K562 (cell line): ENCODE measurements around the gene STPG2. TPM values are rescaled to one million over a fixed set of nuclear protein-coding genes. Genes with fewer than 3 reads are reported as not detected.
"Not testable (repeated sequence)": the region's sequence is repeated elsewhere in the genome, so short reads cannot be mapped to it uniquely, and the experiment has no call there.

ENCODE experiments used
- ATAC-seq: fragments of 200-7000 bp; cut with Tn5 transposase; 3 replicates; pipeline ENCODE4 v1.9.1; 2020; ENCODE audit warnings: moderate library complexity
- BruUV-seq: library from RNA; stranded (reverse); fragments of 400-500 nt; replicated peaks from 2 replicates; lab custom pipeline; 2021; lab: Mats Ljungman, UMichigan
- CTCF ChIA-PET: fragments of 300-600 bp; formaldehyde crosslinking; extraction: SDS; loops from one replicate; lab custom pipeline; 2021; ENCODE audit warnings: low intra/inter-chr PET ratio; lab: Yijun Ruan, JAX
- POLR2A ChIA-PET: fragments of 300-600, 350-650 bp; sonication (Branson Sonifier 250); formaldehyde crosslinking; extraction: SDS; loops from one replicate; lab custom pipeline; 2021; ENCODE audit warnings: antibody characterized with exemption, inconsistent platforms; lab: Yijun Ruan, JAX
- DNase-seq, 4 experiments: peaks; one replicate each; pipeline versions ENCODE4 v3.0.0 to v3.0.0-alpha.2; 2011 to 2018; ENCODE audit warnings: low spot score in 3 of 4, mixed read lengths in 3 of 4; ENCODE audit errors: extremely low read depth in 1 of 4
- FAIRE-seq: peaks from 2 replicates; lab custom pipeline; 2011; peaks lifted over from hg19 to GRCh38; lab: Jason Lieb, UNC
- H2AFZ ChIP-seq: 2 replicates; pipeline ENCODE4 v1.6.0; 2011; ENCODE audit warnings: low read depth, low read length, control low read depth, inconsistent platforms
- H3K27ac ChIP-seq: fragments of 200-600 bp; 3 replicates; pipeline ENCODE4 v1.8.0; 2011; ENCODE audit warnings: low read depth, mild to moderate bottlenecking, control low read depth, inconsistent platforms, low read length, moderate library complexity, mixed read lengths; ENCODE audit errors: extremely low read depth
- H3K27me3 ChIP-seq, 2 experiments: fragments of 300-600 bp in 1 of 2; 2 replicates in 1 of 2; 3 replicates in 1 of 2; pipeline versions ENCODE4 v1.6.0 to v1.8.0; 2011; ENCODE audit warnings: inconsistent platforms in 2 of 2, low read length in 2 of 2, mild to moderate bottlenecking in 1 of 2, mixed read lengths in 1 of 2, moderate library complexity in 1 of 2; ENCODE audit not compliant: control insufficient read depth in 2 of 2, insufficient read depth in 2 of 2
- H3K36me3 ChIP-seq: fragments of 300-600 bp; 3 replicates; pipeline ENCODE4 v1.8.0; 2011; ENCODE audit warnings: mild to moderate bottlenecking, low read length, inconsistent platforms; ENCODE audit not compliant: control insufficient read depth, insufficient read depth
- H3K4me1 ChIP-seq, 2 experiments: fragments of 200-600 bp in 1 of 2; replicated peaks in 1 of 2; 2 replicates in 1 of 2; 3 replicates in 1 of 2; pipeline versions ENCODE4 v1.5.1 to v1.8.0; 2011; ENCODE audit warnings: inconsistent platforms in 2 of 2, low read length in 2 of 2, mild to moderate bottlenecking in 1 of 2, mixed read lengths in 1 of 2, moderate library complexity in 1 of 2; ENCODE audit not compliant: control insufficient read depth in 2 of 2, insufficient read depth in 2 of 2
- H3K4me2 ChIP-seq: 2 replicates; pipeline ENCODE4 v1.6.1; 2011; ENCODE audit warnings: low read length, control low read depth, inconsistent platforms, mixed read lengths; ENCODE audit not compliant: insufficient read depth
- H3K4me3 ChIP-seq: fragments of 200-600 bp; sonication (generic), shearing (Covaris generic); 2 replicates; pipeline ENCODE4 v1.5.1; 2016; ENCODE audit warnings: control low read depth, inconsistent platforms
- H3K79me2 ChIP-seq: fragments of 200-600 bp; 3 replicates; pipeline ENCODE4 v1.8.0; 2011; ENCODE audit warnings: low read length, inconsistent platforms; ENCODE audit not compliant: control insufficient read depth, insufficient read depth
- H3K9ac ChIP-seq, 2 experiments: 2 replicates each; pipeline versions ENCODE4 v1.6.0 to v1.6.1; 2011; ENCODE audit warnings: low read depth in 2 of 2, low read length in 2 of 2, control low read depth in 1 of 2, inconsistent platforms in 1 of 2, mild to moderate bottlenecking in 1 of 2, mixed read lengths in 1 of 2; ENCODE audit not compliant: insufficient read depth in 1 of 2
- H3K9me1 ChIP-seq: one replicate; pipeline ENCODE4 v1.6.0; 2011; ENCODE audit warnings: inconsistent platforms, mild to moderate bottlenecking, low read length, moderate library complexity; ENCODE audit not compliant: control insufficient read depth, insufficient read depth
- H3K9me3 ChIP-seq: replicated peaks from 2 replicates; pipeline ENCODE4 v1.5.1; 2011; ENCODE audit warnings: low read depth, low read length, inconsistent platforms; ENCODE audit not compliant: control insufficient read depth, insufficient read depth
- H4K20me1 ChIP-seq: replicated peaks from 2 replicates; pipeline ENCODE4 v1.6.1; 2011; ENCODE audit warnings: low read length, inconsistent platforms, mixed read lengths; ENCODE audit not compliant: control insufficient read depth, insufficient read depth
- C11orf30 ChIP-seq: fragments of 450-650 bp; IDR thresholded peaks from 2 replicates; pipeline ENCODE4 v1.6.1; 2016; ENCODE audit warnings: low read depth, mild to moderate bottlenecking
- HDAC6 ChIP-seq: IDR thresholded peaks from 2 replicates; pipeline ENCODE4 v1.6.1; 2012; ENCODE audit warnings: low read depth, mild to moderate bottlenecking, control low read depth, inconsistent platforms, low read length, moderate library complexity
- LCOR ChIP-seq: sonication (generic); formaldehyde crosslinking; IDR thresholded peaks from 2 replicates; pipeline ENCODE4 v1.8.0; 2022; ENCODE audit warnings: mild to moderate bottlenecking, missing genetic modification reagents
- MTA2 ChIP-seq: fragments of 450-650 bp; IDR thresholded peaks from 2 replicates; pipeline ENCODE4 v1.6.1; 2016; ENCODE audit warnings: low read depth
- NFIC ChIP-seq: fragments of 450-650 bp; IDR thresholded peaks from 2 replicates; pipeline ENCODE4 v1.6.1; 2017; ENCODE audit warnings: mild to moderate bottlenecking, inconsistent platforms
- NR2C2 ChIP-seq, 2 experiments: fragments of 200-800 bp in 1 of 2; sonication (Bioruptor generic) in 1 of 2; sonication (generic) in 1 of 2; formaldehyde crosslinking in 1 of 2; IDR thresholded peaks; 2 replicates each; pipeline versions ENCODE4 v1.6.1 to v1.8.0; 2016 to 2022; ENCODE audit warnings: mild to moderate bottlenecking in 1 of 2, missing compliant biosample characterization in 1 of 2, missing genetic modification characterization in 1 of 2, missing genetic modification reagents in 1 of 2
- NRF1 ChIP-seq, 2 experiments: fragments of 450-650 bp; IDR thresholded peaks in 1 of 2; conservative IDR thresholded peaks in 1 of 2; 2 replicates each; pipeline ENCODE4 v1.6.1; 2014; ENCODE audit warnings: mild to moderate bottlenecking in 2 of 2
- POLR3A ChIP-seq: IDR thresholded peaks from 2 replicates; pipeline ENCODE4 v1.6.1; 2011; ENCODE audit warnings: borderline replicate concordance, mild to moderate bottlenecking, moderate library complexity; ENCODE audit not compliant: insufficient read length, insufficient read depth; ENCODE audit errors: extremely low read depth
- RBM39 ChIP-seq: fragments of 200-400 bp; formaldehyde crosslinking; optimal IDR thresholded peaks from 2 replicates; pipeline ENCODE3; 2018; ENCODE audit warnings: low read depth, low read length
- SAFB2 ChIP-seq: fragments of 200-400 bp; formaldehyde crosslinking; IDR thresholded peaks from 2 replicates; pipeline ENCODE4 v1.6.1; 2018; ENCODE audit warnings: borderline replicate concordance, low read length, low read depth, moderate library complexity; ENCODE audit not compliant: severe bottlenecking
- TEAD2 ChIP-seq: fragments of 450-650 bp; IDR thresholded peaks from 2 replicates; pipeline ENCODE4 v1.6.1; 2016; ENCODE audit warnings: missing genetic modification characterization, control low read depth, missing compliant biosample characterization
- YBX1 ChIP-seq: fragments of 450-650 bp; IDR thresholded peaks from 2 replicates; pipeline ENCODE4 v1.7.1; 2016; ENCODE audit warnings: mild to moderate bottlenecking
- ZBTB7A ChIP-seq: IDR thresholded peaks from 2 replicates; pipeline ENCODE4 v1.6.1; 2011; ENCODE audit warnings: low read depth, mild to moderate bottlenecking, low read length, moderate library complexity, borderline replicate concordance; ENCODE audit not compliant: control insufficient read depth
- WGBS: fragments of 100-300 bp; shearing (Covaris generic); methylation state at CpG from one replicate; pipeline ENCODE4 v1.1.6; 2016; ENCODE audit warnings: low coverage, mixed read lengths; ENCODE audit not compliant: insufficient coverage; ENCODE audit errors: missing lambda C conversion rate; 5-methylcytosine and 5-hydroxymethylcytosine counted together
- in situ Hi-C: fragments of 300-500 bp; cut with MboI; formaldehyde crosslinking; loops from 4 replicates; pipeline ENCODE4 v1.15.0; 2018; ENCODE audit warnings: inconsistent platforms, mixed read lengths
- intact Hi-C: fragments of 100-400 bp; cut with micrococcal nuclease; formaldehyde crosslinking; loops from 2 replicates; pipeline ENCODE4 v1.14.2; 2022
- polyA plus RNA-seq, 8 experiments: library from polyadenylated mRNA; depleted of rRNA in 4 of 8; stranded (reverse) in 5 of 8; unstranded in 3 of 8; fragments of >200 nt; fragmentation: Nextera tagmentation in 2 of 8; fragmentation: Illumina TruSeq in 1 of 8; extraction: Ambion mirVana in 2 of 8; extraction: Trizol in 1 of 8; gene quantifications; 2 replicates each; pipeline versions ENCODE4 v1.2.1 to v1.2.3, GENCODE V29; 2011 to 2014; ENCODE audit warnings: inconsistent platforms in 1 of 8, missing spikeins in 1 of 8
- total RNA-seq, 7 experiments: library from RNA; depleted of rRNA in 6 of 7; stranded (reverse); fragments of >200 nt in 6 of 7; fragmentation: Illumina TruSeq in 2 of 7; extraction: Trizol in 2 of 7; gene quantifications; 2 replicates each; pipeline versions ENCODE4 v1.2.1 to v1.2.3, GENCODE V29; 2011 to 2021; ENCODE audit warnings: low replicate concordance in 1 of 7
- TF ChIP-seq, protein P1 (sequence below), 3 experiments: fragments of 200-800 bp in 1 of 3; fragments of 250-450 bp in 1 of 3; fragments of 450-650 bp in 1 of 3; sonication (Bioruptor Pico) in 1 of 3; sonication (Bioruptor generic) in 1 of 3; formaldehyde crosslinking in 1 of 3; IDR thresholded peaks; 2 replicates each; pipeline versions ENCODE4 v1.6.1 to v1.8.0; 2016 to 2022; ENCODE audit warnings: mild to moderate bottlenecking in 2 of 3, missing genetic modification characterization in 2 of 3, missing compliant biosample characterization in 1 of 3, moderate library complexity in 1 of 3

The STPG2 gene
- total and polyA plus RNA-seq, 9 of the 15 experiments (the other 6 are each of a cell fraction or from before 2014, with no cell fraction given): not detected

DNA sequence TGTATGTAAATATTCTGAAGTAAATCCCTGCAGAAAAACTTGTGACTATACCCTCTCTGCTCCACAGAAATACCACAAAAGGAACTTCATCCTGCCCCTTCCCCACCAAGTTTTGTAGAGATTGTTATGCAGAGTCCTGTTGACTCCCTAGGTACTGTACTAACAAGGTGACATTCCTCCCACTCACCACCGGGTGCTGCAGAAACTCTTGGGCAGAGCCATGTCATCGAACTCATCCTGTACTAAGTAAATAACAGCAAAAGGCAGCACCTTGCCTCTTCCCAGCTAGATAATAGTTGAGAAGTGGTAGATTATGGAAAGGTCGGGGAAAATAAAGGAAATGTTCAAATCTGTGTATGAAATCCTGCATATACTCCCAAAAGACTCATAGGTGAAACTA is 233.3 kb downstream of the STPG2 start:
- Histone ChIP-seq H3K4me2 (no peak overlapping the region), H3K4me3 (no peak overlapping the region), H3K9me1 (no peaks in the 10 kb centered on the region), H3K4me1 (no peaks in the 10 kb centered on the region), H4K20me1 (no peaks in the 10 kb centered on the region), H3K36me3 (no peaks in the 10 kb centered on the region), H3K79me2 (no peaks in the 10 kb centered on the region), H3K27ac (no peak overlapping the region), H3K9ac (no peak overlapping the region), H2AFZ (no peak overlapping the region), H3K27me3 (no peaks in the 10 kb centered on the region), H3K9me3 (no peaks in the 10 kb centered on the region)
- ATAC-seq (no peak), FAIRE-seq (no peak), DNase-seq (no peak)
- intact Hi-C loops (no loop called here), in situ Hi-C loops (no loop called here)
- TF ChIP-seq SAFB2 (no peak), HDAC6 (no peak), ZBTB7A (no peak), LCOR (no peak), NR2C2 (CRISPR knock-in tag; IDR thresholded peaks at IDR 0.05) (no peak), NR2C2 (tag; IDR thresholded peaks at IDR 0.05) (no peak), C11orf30 (no peak), TEAD2 (tag) (no peak), NFIC (no peak), NRF1 (conservative IDR thresholded peaks at IDR 0.05 in 1 of 2, IDR thresholded peaks at IDR 0.05 in 1 of 2) (no peak), MTA2 (no peak), RBM39 (no peak), POLR3A (no peak), YBX1 (no peak)
- TF ChIP-seq, protein P1, sequence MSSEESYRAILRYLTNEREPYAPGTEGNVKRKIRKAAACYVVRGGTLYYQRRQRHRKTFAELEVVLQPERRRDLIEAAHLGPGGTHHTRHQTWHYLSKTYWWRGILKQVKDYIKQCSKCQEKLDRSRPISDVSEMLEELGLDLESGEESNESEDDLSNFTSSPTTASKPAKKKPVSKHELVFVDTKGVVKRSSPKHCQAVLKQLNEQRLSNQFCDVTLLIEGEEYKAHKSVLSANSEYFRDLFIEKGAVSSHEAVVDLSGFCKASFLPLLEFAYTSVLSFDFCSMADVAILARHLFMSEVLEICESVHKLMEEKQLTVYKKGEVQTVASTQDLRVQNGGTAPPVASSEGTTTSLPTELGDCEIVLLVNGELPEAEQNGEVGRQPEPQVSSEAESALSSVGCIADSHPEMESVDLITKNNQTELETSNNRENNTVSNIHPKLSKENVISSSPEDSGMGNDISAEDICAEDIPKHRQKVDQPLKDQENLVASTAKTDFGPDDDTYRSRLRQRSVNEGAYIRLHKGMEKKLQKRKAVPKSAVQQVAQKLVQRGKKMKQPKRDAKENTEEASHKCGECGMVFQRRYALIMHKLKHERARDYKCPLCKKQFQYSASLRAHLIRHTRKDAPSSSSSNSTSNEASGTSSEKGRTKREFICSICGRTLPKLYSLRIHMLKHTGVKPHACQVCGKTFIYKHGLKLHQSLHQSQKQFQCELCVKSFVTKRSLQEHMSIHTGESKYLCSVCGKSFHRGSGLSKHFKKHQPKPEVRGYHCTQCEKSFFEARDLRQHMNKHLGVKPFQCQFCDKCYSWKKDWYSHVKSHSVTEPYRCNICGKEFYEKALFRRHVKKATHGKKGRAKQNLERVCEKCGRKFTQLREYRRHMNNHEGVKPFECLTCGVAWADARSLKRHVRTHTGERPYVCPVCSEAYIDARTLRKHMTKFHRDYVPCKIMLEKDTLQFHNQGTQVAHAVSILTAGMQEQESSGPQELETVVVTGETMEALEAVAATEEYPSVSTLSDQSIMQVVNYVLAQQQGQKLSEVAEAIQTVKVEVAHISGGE (CRISPR knock-in tag; IDR thresholded peaks at IDR 0.05): no peak
- WGBS: 0% methylated on average over 3 of the region's 3 CpGs
- ChIA-PET POLR2A (no interaction called here), CTCF (no interaction called here)
- BruUV-seq: no TSS peak

DNA sequence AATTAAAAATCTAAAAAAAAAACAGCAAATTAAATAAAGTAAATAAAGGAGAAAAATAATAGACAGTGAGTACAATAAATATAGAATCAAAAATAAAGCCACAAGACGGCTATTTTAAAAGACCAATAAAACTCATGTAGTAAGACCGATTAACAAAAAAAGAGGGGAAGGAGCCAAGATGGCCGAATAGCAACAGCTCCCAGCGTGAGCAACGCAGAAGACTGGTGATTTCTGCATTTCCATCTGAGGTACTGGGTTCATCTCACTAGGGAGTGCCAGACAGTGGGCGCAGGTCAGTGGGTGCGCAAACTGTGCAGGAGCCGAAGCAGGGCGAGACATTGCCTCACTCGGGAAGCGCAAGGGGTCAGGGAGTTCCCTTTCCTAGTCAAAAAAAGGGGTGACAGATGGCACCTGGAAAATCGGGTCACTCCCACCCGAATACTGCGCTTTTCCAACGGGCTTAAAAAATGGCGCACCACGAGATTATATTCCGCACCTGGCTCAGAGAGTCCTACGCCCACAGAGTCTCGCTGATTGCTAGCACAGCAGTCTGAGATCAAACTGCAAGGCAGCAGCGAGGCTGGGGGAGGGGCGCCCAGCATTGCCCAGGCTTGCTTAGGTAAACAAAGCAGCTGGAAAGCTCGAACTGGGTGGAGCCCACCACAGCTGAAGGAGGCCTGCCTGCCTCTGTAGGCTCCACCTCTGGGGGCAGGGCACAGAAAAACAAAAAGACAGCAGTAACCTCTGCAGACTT is 239.7 kb downstream of the STPG2 start:
- DNase-seq, BruUV-seq, H3K9ac ChIP-seq, H3K4me2 ChIP-seq, FAIRE-seq, H3K4me3 ChIP-seq, in situ Hi-C loops, H3K27ac ChIP-seq, H3K79me2 ChIP-seq, H2AFZ ChIP-seq, ATAC-seq, POLR2A ChIA-PET, H3K9me3 ChIP-seq, H3K36me3 ChIP-seq, H3K27me3 ChIP-seq, H3K4me1 ChIP-seq, CTCF ChIA-PET, H3K9me1 ChIP-seq, intact Hi-C loops, H4K20me1 ChIP-seq: not testable (repeated sequence)
- 2% methylated on average over 16 of the region's 23 CpGs for whole genome bisulfite sequencing
